Measurements from ENCODE around the gene HSPBAP1. TPM values are rescaled to one million over a fixed set of nuclear protein-coding genes. Genes with fewer than 3 reads are reported as not detected.

The HSPBAP1 gene
- total and polyA plus RNA-seq, 9 donors: 5.3 to 12.8 (median 9.3) TPM

DNA sequence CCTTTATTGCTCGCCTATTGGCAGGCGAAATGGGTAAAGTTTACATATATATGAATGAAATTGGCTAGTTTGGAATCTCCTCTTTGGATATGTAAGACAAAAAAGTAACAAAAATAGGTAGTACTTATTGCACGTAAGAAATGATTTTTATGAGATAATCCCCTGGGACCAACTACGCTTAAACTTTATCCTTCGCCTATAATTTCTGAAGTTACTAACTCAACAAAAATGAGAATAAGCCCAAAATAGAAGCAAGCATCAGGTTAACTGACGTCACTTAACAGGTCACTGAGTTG lies 800 bp upstream of the HSPBAP1 start:
- intact Hi-C loops (cut with DNase I): loop anchor here in 2 of 4 donors (5.0 to 10.0 kb wide), 2 partner anchors 377 to 410 kb away; partner anchors contain the start of genes FAM162A (in 1 of the 2), MIX23 (in 1 of the 2) and WDR5B (in 1 of the 2)
- 0 to 1% (median 0%) methylated on average over 6 of the region's 6 CpGs for WGBS, 3 donors
- no peak for DNase-seq
- peak overlapping the region; percentile 85 for H3K4me3 ChIP-seq
- TF ChIP-seq, protein P1, sequence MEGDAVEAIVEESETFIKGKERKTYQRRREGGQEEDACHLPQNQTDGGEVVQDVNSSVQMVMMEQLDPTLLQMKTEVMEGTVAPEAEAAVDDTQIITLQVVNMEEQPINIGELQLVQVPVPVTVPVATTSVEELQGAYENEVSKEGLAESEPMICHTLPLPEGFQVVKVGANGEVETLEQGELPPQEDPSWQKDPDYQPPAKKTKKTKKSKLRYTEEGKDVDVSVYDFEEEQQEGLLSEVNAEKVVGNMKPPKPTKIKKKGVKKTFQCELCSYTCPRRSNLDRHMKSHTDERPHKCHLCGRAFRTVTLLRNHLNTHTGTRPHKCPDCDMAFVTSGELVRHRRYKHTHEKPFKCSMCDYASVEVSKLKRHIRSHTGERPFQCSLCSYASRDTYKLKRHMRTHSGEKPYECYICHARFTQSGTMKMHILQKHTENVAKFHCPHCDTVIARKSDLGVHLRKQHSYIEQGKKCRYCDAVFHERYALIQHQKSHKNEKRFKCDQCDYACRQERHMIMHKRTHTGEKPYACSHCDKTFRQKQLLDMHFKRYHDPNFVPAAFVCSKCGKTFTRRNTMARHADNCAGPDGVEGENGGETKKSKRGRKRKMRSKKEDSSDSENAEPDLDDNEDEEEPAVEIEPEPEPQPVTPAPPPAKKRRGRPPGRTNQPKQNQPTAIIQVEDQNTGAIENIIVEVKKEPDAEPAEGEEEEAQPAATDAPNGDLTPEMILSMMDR (IDR thresholded peaks at IDR 0.05): no peak
- no peak for TF ChIP-seq POLR2A (IDR thresholded peaks at IDR 0.05)
- no peak for TF ChIP-seq EP300 (IDR thresholded peaks at IDR 0.05)
- H3K36me3 ChIP-seq: no peaks in the 10 kb centered on the region
- H3K4me1 ChIP-seq (ENCODE audit: insufficient read depth): peaks cover 4% of the 10 kb centered on the region
- peak overlapping the region; percentile 90 to 95 for H3K27ac ChIP-seq
- H3K27me3 ChIP-seq: no peaks in the 10 kb centered on the region
- no peaks in the 10 kb centered on the region for H3K9me3 ChIP-seq

DNA sequence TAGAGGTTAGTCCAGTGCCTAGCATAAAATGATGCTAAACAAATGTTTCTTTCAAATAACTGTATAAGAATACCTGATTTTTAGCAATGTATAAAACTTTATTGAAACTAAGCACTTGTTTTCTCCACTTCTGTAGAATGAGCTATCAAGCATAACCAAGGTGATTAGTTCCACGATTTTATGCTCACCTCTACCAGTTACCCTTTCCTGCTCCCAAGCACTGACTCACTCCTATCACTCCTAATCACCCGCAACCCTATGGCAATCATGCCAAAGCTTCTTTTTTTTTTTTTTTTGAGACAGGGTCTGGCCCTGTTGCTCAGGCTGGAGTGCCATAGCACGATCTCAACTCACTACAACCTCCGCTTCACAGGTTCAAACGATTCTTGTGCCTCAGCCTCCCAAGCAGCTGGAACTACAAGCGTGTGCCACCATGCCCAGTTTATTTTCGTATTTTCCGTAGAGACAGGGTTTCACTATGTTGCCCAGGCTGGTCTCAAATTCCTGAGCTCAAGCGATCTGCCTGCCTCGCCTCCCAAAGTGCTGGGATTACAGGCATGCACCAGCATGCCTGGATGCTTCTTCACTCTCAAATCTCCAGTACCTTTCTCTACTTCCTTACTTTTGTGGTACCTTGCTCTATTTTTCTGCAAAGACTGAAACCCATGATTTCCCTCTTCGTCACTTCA lies 3.9 kb downstream of the HSPBAP1 start:
- TF ChIP-seq EP300 (IDR thresholded peaks at IDR 0.05): no peak
- no peak for TF ChIP-seq POLR2A (IDR thresholded peaks at IDR 0.05)
- TF ChIP-seq, protein P1 (IDR thresholded peaks at IDR 0.05): no peak
- H3K27me3 ChIP-seq: no peaks in the 10 kb centered on the region
- WGBS, 3 donors: 92 to 93% (median 92%) methylated on average over 11 of the region's 11 CpGs
- H3K36me3 ChIP-seq: no peaks in the 10 kb centered on the region
- H3K4me1 ChIP-seq (ENCODE audit: insufficient read depth): no peaks in the 10 kb centered on the region
- no peak overlapping the region for H3K27ac ChIP-seq
- DNase-seq: no peak
- no peak overlapping the region for H3K4me3 ChIP-seq
- intact Hi-C loops (cut with DNase I): loop anchor here in 2 of 4 donors (5.0 to 10.0 kb wide), 2 partner anchors 372 to 405 kb away; partner anchors contain the start of genes FAM162A (in 1 of the 2), MIX23 (in 1 of the 2) and WDR5B (in 1 of the 2)
- no peaks in the 10 kb centered on the region for H3K9me3 ChIP-seq

DNA sequence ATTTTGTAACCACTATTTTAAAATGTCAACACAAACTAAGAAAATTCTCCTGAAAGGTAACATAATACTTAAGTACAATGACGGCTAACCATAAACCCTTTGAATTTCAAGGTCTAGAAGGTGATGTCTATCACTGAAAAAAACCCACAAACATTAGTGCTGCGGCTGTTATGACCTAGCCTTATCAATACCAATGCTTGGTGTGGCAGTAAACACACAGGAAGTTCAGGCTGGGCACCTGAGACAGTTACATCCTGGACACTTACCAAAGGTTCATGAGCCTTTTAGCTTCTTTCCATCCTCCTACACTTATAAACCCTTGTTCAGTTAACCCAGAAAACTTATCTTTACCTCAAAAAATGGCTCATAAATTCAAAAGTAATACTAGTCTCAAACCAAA lies 5.8 kb downstream of the HSPBAP1 start:
- Histone ChIP-seq H3K9me3 (no peaks in the 10 kb centered on the region), H3K27ac (no peak overlapping the region), H3K4me3 (no peak overlapping the region), H3K27me3 (no peaks in the 10 kb centered on the region), H3K36me3 (no peaks in the 10 kb centered on the region), H3K4me1 (ENCODE audit: insufficient read depth) (no peaks in the 10 kb centered on the region)
- TF ChIP-seq, protein P1 (IDR thresholded peaks at IDR 0.05): no peak
- no peak for TF ChIP-seq POLR2A (IDR thresholded peaks at IDR 0.05)
- TF ChIP-seq EP300 (IDR thresholded peaks at IDR 0.05): no peak
- DNase-seq: no peak
- 81 to 92% (median 82%) methylated on average over 2 of the region's 2 CpGs for WGBS, 3 donors
- intact Hi-C loops (cut with DNase I): no loop called here

DNA sequence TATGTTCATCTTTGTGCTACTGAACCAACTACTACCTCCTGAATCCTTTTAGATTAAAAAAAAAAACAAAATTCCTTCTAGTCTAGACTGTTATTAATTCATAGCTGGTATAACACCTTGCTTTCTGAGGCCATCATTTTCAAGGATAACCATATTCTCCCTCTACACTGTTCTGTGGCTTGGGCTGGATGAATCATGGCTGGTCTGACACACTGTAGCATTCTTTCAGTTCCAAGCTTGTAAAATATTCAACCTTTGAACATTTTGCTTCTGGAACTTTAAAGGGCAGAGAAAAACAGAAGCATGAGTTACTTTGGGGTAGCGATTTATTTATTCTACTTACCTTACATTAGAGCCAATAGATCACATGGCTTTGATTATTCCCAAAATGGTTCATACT lies 7.6 kb downstream of the HSPBAP1 start:
- H3K27me3 ChIP-seq: no peaks in the 10 kb centered on the region
- no peaks in the 10 kb centered on the region for H3K36me3 ChIP-seq
- 50 to 75% (median 56%) methylated on average over 1 of the region's 1 CpG for WGBS, 3 donors
- intact Hi-C loops (cut with DNase I): no loop called here
- DNase-seq: no peak
- TF ChIP-seq, protein P1 (IDR thresholded peaks at IDR 0.05): no peak
- TF ChIP-seq EP300 (IDR thresholded peaks at IDR 0.05): no peak
- no peak for TF ChIP-seq POLR2A (IDR thresholded peaks at IDR 0.05)
- H3K9me3 ChIP-seq: no peaks in the 10 kb centered on the region
- no peak overlapping the region for H3K27ac ChIP-seq
- no peak overlapping the region for H3K4me3 ChIP-seq
- H3K4me1 ChIP-seq (ENCODE audit: insufficient read depth): no peaks in the 10 kb centered on the region

All from ovary (tissue), 9 donors.